IMR-90 (cell line): ENCODE data around the gene NTSR2. TPM values are rescaled to one million over a fixed set of nuclear protein-coding genes. Genes with fewer than 3 reads are reported as not detected.
A peak's percentile ranks its signal among the peaks of the same experiment; 100 is the strongest.

ENCODE experiments used
- ATAC-seq: fragments of 200-7000 bp; cut with Tn5 transposase; 2 replicates; pipeline ENCODE4 v1.9.1; 2020; ENCODE audit warnings: low read depth, mild to moderate bottlenecking, moderate library complexity
- BruUV-seq: library from RNA; stranded (reverse); fragments of 400-500 nt; replicated peaks from 2 replicates; lab custom pipeline; 2021; lab: Mats Ljungman, UMichigan
- CTCF ChIA-PET: fragments of 300-600 bp; formaldehyde crosslinking; extraction: SDS; loops from one replicate; lab custom pipeline; 2021; ENCODE audit warnings: antibody characterized with exemption; lab: Yijun Ruan, JAX
- POLR2A ChIA-PET: fragments of 300-600 bp; sonication (Branson Sonifier 250); formaldehyde crosslinking; loops from one replicate; lab custom pipeline; 2022; ENCODE audit warnings: antibody characterized with exemption; ENCODE audit not compliant: unreplicated experiment; lab: Charles Lee
- DNase-seq: peaks from one replicate; pipeline ENCODE4 v3.0.0; 2013
- H2AFZ ChIP-seq: replicated peaks from 2 replicates; pipeline ENCODE3; 2013; ENCODE audit warnings: low read length, mild to moderate bottlenecking; ENCODE audit not compliant: poor library complexity
- H2AK5ac ChIP-seq: 2 replicates; pipeline ENCODE4 v1.6.1; 2013; ENCODE audit warnings: low read depth, low read length, inconsistent platforms
- H2AK9ac ChIP-seq: replicated peaks from 2 replicates; pipeline ENCODE3; 2013; ENCODE audit warnings: mild to moderate bottlenecking, low read depth, low read length, moderate library complexity; ENCODE audit not compliant: poor library complexity
- H2BK120ac ChIP-seq: 2 replicates; pipeline ENCODE4 v1.6.1; 2013; ENCODE audit warnings: low read depth, low read length, inconsistent platforms
- H2BK15ac ChIP-seq: 3 replicates; pipeline ENCODE4 v1.6.1; 2013; ENCODE audit warnings: low read depth, low read length, inconsistent platforms
- H2BK20ac ChIP-seq: 2 replicates; pipeline ENCODE4 v1.6.1; 2013; ENCODE audit warnings: low read depth, mild to moderate bottlenecking, inconsistent platforms, low read length, moderate library complexity
- H2BK5ac ChIP-seq: 2 replicates; pipeline ENCODE4 v1.6.1; 2013; ENCODE audit warnings: mild to moderate bottlenecking, low read depth, low read length, inconsistent platforms; ENCODE audit not compliant: poor library complexity, severe bottlenecking
- H3K14ac ChIP-seq: replicated peaks from 2 replicates; pipeline ENCODE4 v1.6.1; 2013; ENCODE audit warnings: low read depth, low read length, inconsistent platforms
- H3K18ac ChIP-seq: 2 replicates; pipeline ENCODE4 v1.6.1; 2013; ENCODE audit warnings: low read depth, low read length, control low read depth
- H3K23ac ChIP-seq: 2 replicates; pipeline ENCODE4 v1.6.1; 2013; ENCODE audit warnings: low read depth, low read length, inconsistent platforms
- H3K27ac ChIP-seq: 2 replicates; pipeline ENCODE4 v1.5.1; 2013; ENCODE audit warnings: mild to moderate bottlenecking, control low read depth, low read length; ENCODE audit not compliant: insufficient read depth
- H3K27me3 ChIP-seq: 2 replicates; pipeline ENCODE4 v1.6.1; 2013; ENCODE audit warnings: low read length; ENCODE audit not compliant: control insufficient read depth, insufficient read depth
- H3K36me3 ChIP-seq: 2 replicates; pipeline ENCODE4 v1.6.1; 2013; ENCODE audit warnings: low read length, mixed read lengths; ENCODE audit not compliant: control insufficient read depth, insufficient read depth
- H3K4ac ChIP-seq: 2 replicates; pipeline ENCODE4 v1.6.1; 2013; ENCODE audit warnings: low read depth, low read length, inconsistent platforms
- H3K4me1 ChIP-seq: 2 replicates; pipeline ENCODE4 v1.6.1; 2013; ENCODE audit warnings: low read length, mixed read lengths; ENCODE audit not compliant: control insufficient read depth, insufficient read depth
- H3K4me2 ChIP-seq: 2 replicates; pipeline ENCODE4 v1.6.1; 2013; ENCODE audit warnings: low read depth, mild to moderate bottlenecking, control low read depth, low read length, moderate library complexity
- H3K4me3 ChIP-seq: 2 replicates; pipeline ENCODE4 v1.5.1; 2013; ENCODE audit warnings: low read depth, mild to moderate bottlenecking, control low read depth, low read length, moderate library complexity; ENCODE audit not compliant: insufficient read depth
- H3K56ac ChIP-seq: 2 replicates; pipeline ENCODE4 v1.6.1; 2013; ENCODE audit warnings: low read length, inconsistent platforms; ENCODE audit not compliant: insufficient read depth; ENCODE audit errors: extremely low read depth
- H3K79me1 ChIP-seq, 2 experiments: 2 replicates each; pipeline ENCODE4 v1.6.1; 2013; ENCODE audit warnings: low read length in 2 of 2, inconsistent platforms in 1 of 2, low read depth in 1 of 2
- H3K9ac ChIP-seq: 2 replicates; pipeline ENCODE4 v1.6.1; 2013; ENCODE audit warnings: low read depth, low read length, control low read depth
- H3K9me1 ChIP-seq: 2 replicates; pipeline ENCODE4 v1.6.1; 2013; ENCODE audit warnings: low read length, inconsistent platforms; ENCODE audit not compliant: insufficient read depth
- H3K9me3 ChIP-seq: 2 replicates; pipeline ENCODE4 v1.6.1; 2013; ENCODE audit warnings: low read length; ENCODE audit not compliant: control insufficient read depth, insufficient read depth
- H4K20me1 ChIP-seq: 2 replicates; pipeline ENCODE4 v1.6.1; 2013; ENCODE audit warnings: low read length, inconsistent platforms; ENCODE audit not compliant: insufficient read depth
- H4K5ac ChIP-seq: 2 replicates; pipeline ENCODE4 v1.6.1; 2013; ENCODE audit warnings: mild to moderate bottlenecking, low read depth, low read length, control low read depth
- H4K8ac ChIP-seq, 2 experiments: 2 replicates each; pipeline ENCODE4 v1.6.1; 2013; ENCODE audit warnings: low read depth in 2 of 2, low read length in 2 of 2, control low read depth in 1 of 2, inconsistent platforms in 1 of 2
- H4K91ac ChIP-seq: 2 replicates; pipeline ENCODE4 v1.6.1; 2013; ENCODE audit warnings: low read depth, low read length, inconsistent platforms; ENCODE audit not compliant: insufficient read depth
- BHLHE40 ChIP-seq: fragments of 150-350 bp; IDR thresholded peaks from 2 replicates; pipeline ENCODE4 v1.6.1; 2016; ENCODE audit warnings: mild to moderate bottlenecking, low read depth, low read length
- CEBPB ChIP-seq: IDR thresholded peaks from 2 replicates; pipeline ENCODE4 v1.6.1; 2012; ENCODE audit warnings: low read depth, low read length, improper control_type of control experiment
- FOS ChIP-seq: fragments of 150-350 bp; IDR thresholded peaks from 2 replicates; pipeline ENCODE4 v1.6.1; 2016; ENCODE audit warnings: low read depth, low read length
- MAFK ChIP-seq: IDR thresholded peaks from 2 replicates; pipeline ENCODE4 v1.6.1; 2012; ENCODE audit warnings: low read depth, low read length, improper control_type of control experiment
- MAZ ChIP-seq: IDR thresholded peaks from 2 replicates; pipeline ENCODE4 v1.6.1; 2012; ENCODE audit warnings: low read depth, mild to moderate bottlenecking, low read length, improper control_type of control experiment, moderate library complexity, borderline replicate concordance
- NFE2L2 ChIP-seq: fragments of 150-350 bp; IDR thresholded peaks from 2 replicates; pipeline ENCODE4 v1.6.1; 2016; ENCODE audit warnings: low read depth, mild to moderate bottlenecking, low read length
- POLR2A ChIP-seq: IDR thresholded peaks from 2 replicates; pipeline ENCODE4 v1.6.1; 2012; ENCODE audit warnings: mild to moderate bottlenecking, low read depth, low read length
- RCOR1 ChIP-seq: IDR thresholded peaks from 2 replicates; pipeline ENCODE4 v1.6.1; 2012; ENCODE audit warnings: mild to moderate bottlenecking, low read length, improper control_type of control experiment; ENCODE audit not compliant: insufficient replicate concordance
- RFX5 ChIP-seq: IDR thresholded peaks from 2 replicates; pipeline ENCODE4 v1.8.0; 2012; ENCODE audit warnings: low read depth, mild to moderate bottlenecking, low read length, moderate library complexity
- SMC3 ChIP-seq: fragments of 150-350 bp; IDR thresholded peaks from 2 replicates; pipeline ENCODE4 v1.6.1; 2016; ENCODE audit warnings: low read depth, mild to moderate bottlenecking, antibody characterized with exemption, low read length, moderate library complexity
- WGBS, 2 experiments: methylation state at CpG; one replicate each; pipeline versions ENCODE4 v1.1.5 to v1.1.7; 2013; ENCODE audit warnings: missing lambda C conversion rate in 2 of 2; ENCODE audit not compliant: insufficient read length in 1 of 2; ENCODE audit errors: extremely low coverage in 2 of 2; 5-methylcytosine and 5-hydroxymethylcytosine counted together
- dilution Hi-C: fragments of 300-500 bp; cut with HindIII; formaldehyde crosslinking; loops from one replicate; pipeline ENCODE4 v1.14.3; 2018; ENCODE audit warnings: low sequenced_read_pairs; ENCODE audit not compliant: unreplicated experiment
- in situ Hi-C: fragments of 300-500 bp; cut with MboI; formaldehyde crosslinking; loops from 3 replicates; pipeline ENCODE4 v1.14.3; 2019; ENCODE audit warnings: low sequenced_read_pairs, inconsistent platforms, mixed read lengths
- intact Hi-C: fragments of 100-400 bp; cut with micrococcal nuclease; formaldehyde crosslinking; loops from 2 replicates; pipeline ENCODE4 v1.10.0; 2022
- polyA plus RNA-seq, 3 experiments: library from polyadenylated mRNA; depleted of rRNA; stranded (reverse); fragments of >200 nt; gene quantifications; 2 replicates each; pipeline ENCODE4 v1.2.3, GENCODE V29; 2012; ENCODE audit warnings: low replicate concordance in 1 of 3
- total RNA-seq: library from RNA; depleted of rRNA; stranded (reverse); fragments of >200 nt; gene quantifications from 2 replicates; pipeline ENCODE4 v1.2.3, GENCODE V29; 2012
- TF ChIP-seq, protein P1 (sequence below): fragments of 150-350 bp; IDR thresholded peaks from 2 replicates; pipeline ENCODE4 v1.6.1; 2017; ENCODE audit warnings: mild to moderate bottlenecking, antibody characterized with exemption, low read length, low read depth

Gene NTSR2
- total and polyA plus RNA-seq, 2 of the 4 experiments (the other 2 are of a cell fraction) = not detected

DNA sequence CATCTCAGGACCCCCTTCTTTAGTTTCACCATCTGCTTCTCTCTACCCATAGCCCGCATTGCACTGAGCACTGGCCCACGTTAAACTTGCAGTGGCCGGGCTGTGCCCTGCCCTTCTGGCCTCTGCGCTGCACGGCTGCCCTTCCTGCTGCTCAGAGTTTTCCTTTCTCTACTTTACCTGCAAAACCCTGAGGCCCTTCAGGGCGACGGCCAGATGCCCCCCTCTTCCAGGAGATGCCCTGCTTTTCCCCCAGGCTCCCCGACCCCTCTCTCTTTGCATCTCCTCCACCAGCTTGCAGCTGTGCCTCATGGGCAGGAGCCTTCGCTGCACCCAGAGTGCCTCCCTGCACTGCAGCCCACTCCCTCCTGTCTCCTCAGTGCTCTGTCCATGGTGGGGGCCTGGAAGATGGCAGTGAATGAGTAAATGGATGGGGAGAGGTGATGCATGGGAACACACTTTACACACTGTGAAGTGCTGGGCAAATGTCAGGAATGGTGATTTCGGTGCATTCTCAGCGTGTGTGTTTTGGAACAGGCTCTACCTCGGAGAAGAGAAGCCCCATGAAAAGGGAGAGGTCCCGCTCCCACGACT is 53.8 kb downstream of the NTSR2 start:
- ChIA-PET POLR2A (no interaction called here), CTCF (no interaction called here)
- no peak overlapping the region for H2BK20ac ChIP-seq
- H3K9me3 ChIP-seq = no peaks in the 10 kb centered on the region; the same call in 1 of the 2 replicates
- H3K79me1 ChIP-seq = no peaks in the 10 kb centered on the region
- H3K36me3 ChIP-seq = no peaks in the 10 kb centered on the region
- no peak overlapping the region for H2BK5ac ChIP-seq
- in situ Hi-C loops = no loop called here
- H4K91ac ChIP-seq = no peak overlapping the region
- 76% methylated on average over 5 of the region's 14 CpGs; no CpG with 5 or more reads in 1 of the 2 experiments for WGBS, 2 experiments
- H4K8ac ChIP-seq = no peak overlapping the region
- no peaks in the 10 kb centered on the region for H3K9me1 ChIP-seq
- no peak overlapping the region for H3K9ac ChIP-seq
- DNase-seq = no peak
- no peak overlapping the region for H2AK5ac ChIP-seq
- H2BK120ac ChIP-seq = no peak overlapping the region
- no peak overlapping the region for H2AK9ac ChIP-seq
- intact Hi-C loops = no loop called here
- dilution Hi-C loops = no loop called here
- H3K4ac ChIP-seq = no peak overlapping the region
- no peak for ATAC-seq
- H3K27ac ChIP-seq = no peak overlapping the region
- no peak overlapping the region for H3K14ac ChIP-seq
- no peak overlapping the region for H3K56ac ChIP-seq
- no peak for TF ChIP-seq NFE2L2
- TF ChIP-seq, protein P1, sequence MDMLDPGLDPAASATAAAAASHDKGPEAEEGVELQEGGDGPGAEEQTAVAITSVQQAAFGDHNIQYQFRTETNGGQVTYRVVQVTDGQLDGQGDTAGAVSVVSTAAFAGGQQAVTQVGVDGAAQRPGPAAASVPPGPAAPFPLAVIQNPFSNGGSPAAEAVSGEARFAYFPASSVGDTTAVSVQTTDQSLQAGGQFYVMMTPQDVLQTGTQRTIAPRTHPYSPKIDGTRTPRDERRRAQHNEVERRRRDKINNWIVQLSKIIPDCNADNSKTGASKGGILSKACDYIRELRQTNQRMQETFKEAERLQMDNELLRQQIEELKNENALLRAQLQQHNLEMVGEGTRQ = no peak
- TF ChIP-seq MAZ = no peak
- no peak for TF ChIP-seq CEBPB
- TF ChIP-seq SMC3 = no peak
- no peak for TF ChIP-seq RFX5
- no peak for TF ChIP-seq POLR2A
- TF ChIP-seq MAFK = no peak
- no peak for TF ChIP-seq BHLHE40
- no peak for TF ChIP-seq RCOR1
- TF ChIP-seq FOS = no peak
- peaks cover 3% of the 10 kb centered on the region; the same call in 1 of the 2 replicates for H3K4me1 ChIP-seq
- BruUV-seq = no TSS peak
- no peak overlapping the region for H3K4me2 ChIP-seq
- peak overlapping the region; percentile 33 for H2AFZ ChIP-seq
- no peak overlapping the region for H3K23ac ChIP-seq
- H4K5ac ChIP-seq = no peak overlapping the region
- peaks cover 22% of the 10 kb centered on the region for H3K27me3 ChIP-seq
- no peak overlapping the region for H3K4me3 ChIP-seq
- H2BK15ac ChIP-seq = no peak overlapping the region
- H3K18ac ChIP-seq = no peak overlapping the region
- H4K20me1 ChIP-seq = no peaks in the 10 kb centered on the region
